COR-L47 (cell line): ENCODE results near the gene OSBPL5.
A peak's percentile ranks its signal among the peaks of the same experiment; 100 is the strongest.
"Not testable (repeated sequence)": the region's sequence is repeated elsewhere in the genome, so short reads cannot be mapped to it uniquely, and the experiment has no call there.

Experiments
- DNase-seq: peaks from one replicate; lab custom pipeline; 2025; lab: John Stamatoyannopoulos, UW

Gene OSBPL5

GRCh38 chr11:3120071-3120792 lies 44.9 kb downstream of the OSBPL5 start:
- no peak for DNase-seq

- no peak for DNase-seq
These were observed 45.8 kb downstream of the OSBPL5 start for GRCh38 chr11:3119141-3119821.

- no peak for DNase-seq
These were observed 49.8 kb downstream of the OSBPL5 start for GRCh38 chr11:3115321-3115720.

- DNase-seq = not testable (repeated sequence)
These were observed 51.4 kb downstream of the OSBPL5 start for GRCh38 chr11:3113661-3114060.

- DNase-seq = no peak
These were observed 53.0 kb downstream of the OSBPL5 start for GRCh38 chr11:3111919-3112690.

- no peak for DNase-seq
These were observed 53.6 kb downstream of the OSBPL5 start for GRCh38 chr11:3111466-3111865.

GRCh38 chr11:3109921-3110706 lies 55.0 kb downstream of the OSBPL5 start:
- DNase-seq = peak; percentile 59

GRCh38 chr11:3109434-3109833 lies 55.7 kb downstream of the OSBPL5 start:
- DNase-seq = no peak

- no peak for DNase-seq
These were observed 56.9 kb downstream of the OSBPL5 start for GRCh38 chr11:3108183-3108721.

GRCh38 chr11:3107608-3108182 lies 57.4 kb downstream of the OSBPL5 start:
- no peak for DNase-seq

- peak; percentile 45 for DNase-seq
These were observed 58.2 kb downstream of the OSBPL5 start for GRCh38 chr11:3106736-3107524.

GRCh38 chr11:3105791-3106735 lies 59.0 kb downstream of the OSBPL5 start:
- no peak for DNase-seq

GRCh38 chr11:3104961-3105790 lies 59.9 kb downstream of the OSBPL5 start:
- DNase-seq = no peak

- no peak for DNase-seq
These were observed 60.9 kb downstream of the OSBPL5 start for GRCh38 chr11:3104051-3104714.

- no peak for DNase-seq
These were observed 62.0 kb downstream of the OSBPL5 start for GRCh38 chr11:3103076-3103475.

- DNase-seq = no peak
These were observed 62.5 kb downstream of the OSBPL5 start for GRCh38 chr11:3102641-3102921.

GRCh38 chr11:3101921-3102640 lies 63.0 kb downstream of the OSBPL5 start:
- DNase-seq = no peak

- DNase-seq = no peak
These were observed 65.9 kb downstream of the OSBPL5 start for GRCh38 chr11:3099178-3099577.
